ENCODE data around the gene IRF6.

GRCh38 chr1:209825591-209826434 is 19.9 kb upstream of the IRF6 start:
- TF ChIP-seq CTCF (conservative IDR thresholded peaks at IDR 0.05 in 1 of 2, IDR thresholded peaks at IDR 0.05 in 1 of 2; ENCODE audit: low read depth in 1 of 2, low read length in 2 of 2) (no peak), EZH2 (IDR thresholded peaks at IDR 0.05; ENCODE audit: low read length, missing control alignments) (no peak)

Data from fibroblast of lung (primary cell).